ENCODE measurements around the gene STAT4.

The STAT4 gene

GRCh38 chr2:191128172-191128910, 22.5 kb downstream of the STAT4 start:
- TF ChIP-seq CTCF (IDR thresholded peaks at IDR 0.05; ENCODE audit: low read length) = no peak
- TF ChIP-seq EZH2 (optimal IDR thresholded peaks at IDR 0.05; ENCODE audit: low read depth, low read length) = no peak
- TF ChIP-seq EZH2phosphoT487 (IDR thresholded peaks at IDR 0.05; ENCODE audit: low read length) = no peak
- Histone ChIP-seq H3K27ac (ENCODE audit: low read length) (peak overlapping the region; percentile 62; the same call in 1 of the 2 replicates), H3K36me3 (replicated peaks; ENCODE audit: insufficient read depth, low read length) (no peaks in the 10 kb centered on the region), H3K9ac (ENCODE audit: low read length) (peak overlapping the region; percentile 32; the same call in 1 of the 2 replicates), H3K27me3 (replicated peaks; ENCODE audit: insufficient read depth, low read length) (no peaks in the 10 kb centered on the region), H4K20me1 (ENCODE audit: insufficient read depth, low read length) (no peaks in the 10 kb centered on the region), H3K4me1 (ENCODE audit: low read length) (no peaks in the 10 kb centered on the region), H3K4me2 (ENCODE audit: low read depth, low read length) (peak overlapping the region; percentile 44; the same call in 1 of the 2 replicates), H3K4me3 (ENCODE audit: low read length) (no peak overlapping the region; the same call in 1 of the 2 replicates), H3K9me3 (replicated peaks; ENCODE audit: insufficient read depth, low read length) (no peaks in the 10 kb centered on the region), H3F3A (ENCODE audit: insufficient read depth, low read length) (no peaks in the 10 kb centered on the region; the same call in 1 of the 2 replicates), H2AFZ (ENCODE audit: low read length) (no peak overlapping the region), H3K79me2 (ENCODE audit: low read length) (no peaks in the 10 kb centered on the region), H3K9me2 (replicated peaks; ENCODE audit: insufficient read depth, low read length) (no peaks in the 10 kb centered on the region)
- DNase-seq = no peak

- no peaks in the 10 kb centered on the region for H3K27me3 ChIP-seq (replicated peaks; ENCODE audit: insufficient read depth, low read length)
- TF ChIP-seq EZH2phosphoT487 (IDR thresholded peaks at IDR 0.05; ENCODE audit: low read length) (no peak), CTCF (IDR thresholded peaks at IDR 0.05; ENCODE audit: low read length) (no peak)
- no peaks in the 10 kb centered on the region; the same call in 1 of the 2 replicates for H3F3A ChIP-seq (ENCODE audit: insufficient read depth, low read length)
- no peaks in the 10 kb centered on the region for H3K4me1 ChIP-seq (ENCODE audit: low read length)
- no peaks in the 10 kb centered on the region for H3K36me3 ChIP-seq (replicated peaks; ENCODE audit: insufficient read depth, low read length)
- H4K20me1 ChIP-seq (ENCODE audit: insufficient read depth, low read length) = no peaks in the 10 kb centered on the region
- H3K9ac ChIP-seq (ENCODE audit: low read length) = no peak overlapping the region
- no peaks in the 10 kb centered on the region for H3K79me2 ChIP-seq (ENCODE audit: low read length)
- no peaks in the 10 kb centered on the region for H3K9me3 ChIP-seq (replicated peaks; ENCODE audit: insufficient read depth, low read length)
- H3K4me3 ChIP-seq (ENCODE audit: low read length) = no peak overlapping the region
- no peak overlapping the region for H3K27ac ChIP-seq (ENCODE audit: low read length)
- no peak overlapping the region for H2AFZ ChIP-seq (ENCODE audit: low read length)
- H3K9me2 ChIP-seq (replicated peaks; ENCODE audit: insufficient read depth, low read length) = no peaks in the 10 kb centered on the region
- DNase-seq = no peak
- no peak overlapping the region for H3K4me2 ChIP-seq (ENCODE audit: low read depth, low read length)
Measured at GRCh38 chr2:191127235-191127634, 23.6 kb downstream of the STAT4 start.

GRCh38 chr2:191126386-191127085, 24.3 kb downstream of the STAT4 start:
- no peaks in the 10 kb centered on the region for H3K36me3 ChIP-seq (replicated peaks; ENCODE audit: insufficient read depth, low read length)
- no peaks in the 10 kb centered on the region for H3K9me3 ChIP-seq (replicated peaks; ENCODE audit: insufficient read depth, low read length)
- no peaks in the 10 kb centered on the region for H3K9me2 ChIP-seq (replicated peaks; ENCODE audit: insufficient read depth, low read length)
- no peak overlapping the region for H2AFZ ChIP-seq (ENCODE audit: low read length)
- no peak for DNase-seq
- no peaks in the 10 kb centered on the region; the same call in 1 of the 2 replicates for H3F3A ChIP-seq (ENCODE audit: insufficient read depth, low read length)
- no peak for TF ChIP-seq EZH2phosphoT487 (IDR thresholded peaks at IDR 0.05; ENCODE audit: low read length)
- no peak overlapping the region for H3K27ac ChIP-seq (ENCODE audit: low read length)
- H3K4me2 ChIP-seq (ENCODE audit: low read depth, low read length) = no peak overlapping the region
- no peak overlapping the region for H3K9ac ChIP-seq (ENCODE audit: low read length)
- H3K27me3 ChIP-seq (replicated peaks; ENCODE audit: insufficient read depth, low read length) = no peaks in the 10 kb centered on the region
- H3K79me2 ChIP-seq (ENCODE audit: low read length) = no peaks in the 10 kb centered on the region
- H3K4me1 ChIP-seq (ENCODE audit: low read length) = no peaks in the 10 kb centered on the region
- no peaks in the 10 kb centered on the region for H4K20me1 ChIP-seq (ENCODE audit: insufficient read depth, low read length)
- no peak overlapping the region for H3K4me3 ChIP-seq (ENCODE audit: low read length)

Measured in MM.1S (cell line).